Parathyroid adenoma (tissue), 2 donors: ENCODE measurements around the gene GDA.

Experiments
- H2AFZ ChIP-seq: fragments of 300-600 bp; sonication (generic); one replicate; pipeline ENCODE4 v1.7.0; 2017; ENCODE audit warnings: antibody characterized with exemption, mild to moderate bottlenecking
- H3K27ac ChIP-seq: fragments of 300-600 bp; sonication (generic); one replicate; pipeline ENCODE4 v1.7.0; 2017
- H3K27me3 ChIP-seq: fragments of 300-600 bp; sonication (generic); one replicate; pipeline ENCODE4 v1.7.0; 2017; ENCODE audit warnings: low read length; ENCODE audit not compliant: control insufficient read depth, insufficient read depth
- H3K36me3 ChIP-seq: fragments of 300-600 bp; sonication (generic); one replicate; pipeline ENCODE4 v1.7.0; 2017; ENCODE audit warnings: low read length; ENCODE audit not compliant: control insufficient read depth, insufficient read depth
- H3K4me1 ChIP-seq: fragments of 300-600 bp; sonication (generic); one replicate; pipeline ENCODE4 v1.7.0; 2017; ENCODE audit warnings: control low read depth
- H3K4me2 ChIP-seq: fragments of 300-600 bp; sonication (generic); one replicate; pipeline ENCODE4 v1.7.0; 2017; ENCODE audit warnings: low read length
- H3K4me3 ChIP-seq: fragments of 300-600 bp; sonication (generic); one replicate; pipeline ENCODE4 v1.7.0; 2017; ENCODE audit warnings: low read depth, low read length
- H3K79me2 ChIP-seq: fragments of 300-600 bp; sonication (generic); one replicate; pipeline ENCODE4 v1.7.0; 2017; ENCODE audit warnings: control low read depth
- H3K9ac ChIP-seq: fragments of 300-600 bp; sonication (generic); one replicate; pipeline ENCODE4 v1.7.0; 2017; ENCODE audit warnings: mild to moderate bottlenecking
- H3K9me3 ChIP-seq: fragments of 300-600 bp; sonication (generic); one replicate; pipeline ENCODE4 v1.7.0; 2017; ENCODE audit warnings: low read length; ENCODE audit not compliant: control insufficient read depth
- CTCF ChIP-seq: fragments of 300-600 bp; sonication (generic); IDR thresholded peaks from one replicate; pipeline ENCODE4 v1.7.0; 2017; ENCODE audit warnings: antibody characterized with exemption, mild to moderate bottlenecking
- donor health status: primary hyperparathyroidism.

Gene GDA

DNA sequence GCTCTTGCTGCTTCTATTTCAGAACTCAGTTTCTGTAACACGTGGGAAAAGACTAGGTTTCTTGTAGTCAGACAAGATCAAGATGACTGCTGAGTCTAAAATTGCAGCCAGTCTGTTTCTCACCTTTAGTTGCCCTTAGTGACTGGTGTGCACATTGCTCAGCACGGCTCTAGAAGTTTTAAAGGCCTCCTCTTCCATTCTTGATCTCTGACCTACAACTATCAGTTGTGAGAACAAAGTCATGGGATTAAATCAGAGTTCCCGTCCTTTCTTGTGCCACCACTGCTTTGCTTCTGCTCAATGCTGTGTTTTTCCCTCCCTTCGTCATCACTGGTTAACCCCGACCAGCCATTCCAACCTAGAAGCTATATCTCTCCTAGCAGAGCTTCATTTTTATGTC lies 52.8 kb downstream of the GDA start:
- no peaks in the 10 kb centered on the region for H3K9me3 ChIP-seq
- H3K36me3 ChIP-seq: no peaks in the 10 kb centered on the region
- no peak for TF ChIP-seq CTCF
- H3K9ac ChIP-seq: no peak overlapping the region
- no peak overlapping the region for H3K4me2 ChIP-seq
- H3K4me1 ChIP-seq: no peaks in the 10 kb centered on the region
- no peaks in the 10 kb centered on the region for H3K79me2 ChIP-seq
- no peaks in the 10 kb centered on the region for H3K27me3 ChIP-seq
- no peak overlapping the region for H2AFZ ChIP-seq
- H3K27ac ChIP-seq: no peak overlapping the region
- no peak overlapping the region for H3K4me3 ChIP-seq

- Histone ChIP-seq H3K79me2 (no peaks in the 10 kb centered on the region), H3K4me1 (no peaks in the 10 kb centered on the region), H3K4me2 (no peak overlapping the region), H3K9me3 (no peaks in the 10 kb centered on the region), H3K27ac (no peak overlapping the region), H3K4me3 (no peak overlapping the region), H3K36me3 (no peaks in the 10 kb centered on the region), H3K9ac (no peak overlapping the region), H3K27me3 (no peaks in the 10 kb centered on the region), H2AFZ (no peak overlapping the region)
- TF ChIP-seq CTCF: no peak
These were observed 54.1 kb downstream of the GDA start for GRCh38 chr9:72203205-72203803.

DNA sequence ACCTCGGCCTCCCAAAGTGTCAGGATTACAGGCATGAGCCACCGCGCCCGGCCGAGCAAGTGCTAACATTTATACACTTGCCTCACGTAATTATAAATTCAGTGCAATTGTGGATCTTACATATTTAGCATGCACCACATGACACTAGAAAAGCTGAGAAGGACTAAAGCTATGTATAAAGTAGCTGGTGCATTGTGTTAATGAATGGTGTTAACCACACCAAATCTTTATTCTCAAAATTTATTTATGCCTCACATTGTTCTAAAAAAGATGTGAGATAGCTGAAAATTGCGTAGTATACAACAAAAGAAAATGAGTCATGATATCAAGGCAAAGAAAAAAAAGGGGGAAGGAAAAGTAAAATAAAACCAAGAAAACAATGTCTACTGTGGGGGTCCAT lies 54.8 kb downstream of the GDA start:
- TF ChIP-seq CTCF: no peak
- Histone ChIP-seq H3K4me2 (no peak overlapping the region), H3K36me3 (no peaks in the 10 kb centered on the region), H3K4me3 (no peak overlapping the region), H3K27ac (no peak overlapping the region), H3K4me1 (no peaks in the 10 kb centered on the region), H3K9me3 (no peaks in the 10 kb centered on the region), H3K9ac (no peak overlapping the region), H3K79me2 (no peaks in the 10 kb centered on the region), H2AFZ (no peak overlapping the region), H3K27me3 (no peaks in the 10 kb centered on the region)

DNA sequence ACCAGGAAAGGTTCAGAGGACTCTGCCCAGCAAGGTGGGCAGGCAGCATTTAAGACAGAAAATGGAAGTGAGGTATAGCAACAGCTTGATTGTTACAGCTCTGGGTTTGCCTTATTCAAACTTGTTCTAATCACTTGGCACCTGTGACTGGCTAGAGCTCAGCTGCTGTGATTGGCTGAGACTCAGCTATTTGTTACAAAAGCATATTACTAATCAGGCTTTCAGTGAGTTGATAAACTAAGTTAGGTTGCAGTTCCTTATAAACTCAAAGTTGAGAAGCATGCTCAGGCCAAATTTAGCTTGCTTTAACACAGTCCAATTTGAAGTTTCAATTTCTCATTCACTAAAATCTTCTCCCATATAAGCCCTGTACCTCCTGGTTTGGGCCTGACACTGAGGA lies 56.3 kb downstream of the GDA start:
- Histone ChIP-seq H3K4me1 (no peaks in the 10 kb centered on the region), H3K9ac (no peak overlapping the region), H3K4me2 (no peak overlapping the region), H3K79me2 (no peaks in the 10 kb centered on the region), H2AFZ (no peak overlapping the region), H3K27me3 (no peaks in the 10 kb centered on the region), H3K36me3 (no peaks in the 10 kb centered on the region), H3K9me3 (no peaks in the 10 kb centered on the region), H3K4me3 (no peak overlapping the region), H3K27ac (no peak overlapping the region)
- TF ChIP-seq CTCF: no peak

- Histone ChIP-seq H3K79me2 (no peaks in the 10 kb centered on the region), H3K27me3 (no peaks in the 10 kb centered on the region), H3K9me3 (no peaks in the 10 kb centered on the region), H2AFZ (no peak overlapping the region), H3K4me1 (no peaks in the 10 kb centered on the region), H3K36me3 (no peaks in the 10 kb centered on the region), H3K4me3 (no peak overlapping the region), H3K4me2 (no peak overlapping the region), H3K27ac (no peak overlapping the region), H3K9ac (no peak overlapping the region)
- TF ChIP-seq CTCF: no peak
These were observed 58.0 kb downstream of the GDA start for GRCh38 chr9:72207278-72207677.
